HG03135 (cell line): ENCODE measurements around the gene HACD3.
"Not testable (repeated sequence)": the region's sequence is repeated elsewhere in the genome, so short reads cannot be mapped to it uniquely, and the experiment has no call there.

Source experiments
- ATAC-seq: cut with Tn5 transposase; IDR thresholded peaks from one replicate; pipeline ENCODE4 v1.9.1; 2021; ENCODE audit warnings: mild to moderate bottlenecking, moderate library complexity; ENCODE audit not compliant: unreplicated experiment

Gene HACD3

GRCh38 chr15:65549288-65549687 lies 19.0 kb downstream of the HACD3 start:
- not testable (repeated sequence) for ATAC-seq

DNA sequence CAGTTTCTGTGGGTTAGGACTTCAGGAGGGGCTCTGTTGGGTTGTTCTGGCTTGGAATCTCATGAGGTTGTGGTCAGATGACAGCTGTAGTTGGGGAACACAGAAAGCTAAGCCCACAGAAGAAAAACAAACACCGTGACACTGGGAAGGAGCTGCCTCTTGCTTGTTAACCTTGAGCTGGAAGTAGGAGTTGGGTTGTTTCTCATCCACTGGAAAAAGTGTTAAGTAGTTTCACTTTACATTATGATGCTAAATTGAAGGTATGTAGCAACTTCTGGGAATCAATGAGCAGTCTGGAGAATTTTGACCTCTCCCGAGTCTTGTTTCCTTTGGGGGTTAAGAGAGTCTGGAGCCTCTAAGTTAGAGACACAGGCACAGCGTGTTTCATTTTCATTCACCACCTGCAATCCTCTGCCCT lies 20.4 kb downstream of the HACD3 start:
- ATAC-seq = no peak

DNA sequence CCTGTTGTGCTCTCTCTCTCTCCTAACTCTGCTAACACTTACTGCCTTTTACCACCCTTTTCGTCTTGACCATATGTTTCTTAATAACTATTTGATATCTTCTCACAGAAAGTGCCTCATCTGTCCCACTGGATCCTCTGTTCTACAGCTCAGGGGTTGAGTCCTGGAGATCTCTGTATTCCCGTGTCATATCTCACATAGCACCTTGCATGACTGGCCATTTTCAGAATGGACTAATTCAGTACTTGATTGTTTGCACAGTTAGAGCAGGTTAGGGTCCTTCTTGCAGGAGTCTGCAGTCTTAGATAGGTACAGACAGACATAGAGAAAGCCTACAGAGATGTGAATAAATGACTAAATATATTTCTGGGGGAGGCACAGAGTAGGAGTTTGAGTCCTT lies 20.9 kb downstream of the HACD3 start:
- ATAC-seq = no peak

- not testable (repeated sequence) for ATAC-seq
Measured at GRCh38 chr15:65552851-65553250, 22.6 kb downstream of the HACD3 start.

- no peak for ATAC-seq
Measured at GRCh38 chr15:65553691-65554090, 23.4 kb downstream of the HACD3 start.

GRCh38 chr15:65556622-65557021 lies 26.4 kb downstream of the HACD3 start:
- ATAC-seq = no peak

DNA sequence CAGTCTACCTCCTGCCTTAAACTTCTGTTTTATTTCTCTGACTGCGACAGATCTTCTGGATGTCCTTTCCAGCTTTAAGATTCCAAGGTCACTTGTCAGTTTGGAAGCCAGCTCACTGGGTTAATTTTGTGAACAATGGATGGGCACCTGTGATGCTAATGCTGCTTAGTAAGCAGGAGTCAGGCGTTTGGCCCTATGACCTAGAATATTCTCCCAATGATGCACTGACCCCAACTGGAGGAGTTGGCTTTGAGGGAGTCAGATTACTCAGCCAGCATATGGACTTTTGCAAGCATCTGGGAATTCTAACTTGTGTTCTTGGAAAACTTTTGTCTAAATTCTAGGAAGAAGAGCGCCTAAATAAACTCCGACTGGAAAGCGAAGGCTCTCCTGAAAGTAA lies 28.1 kb downstream of the HACD3 start:
- ATAC-seq = no peak

GRCh38 chr15:65558997-65559760 lies 28.9 kb downstream of the HACD3 start:
- no peak for ATAC-seq

DNA sequence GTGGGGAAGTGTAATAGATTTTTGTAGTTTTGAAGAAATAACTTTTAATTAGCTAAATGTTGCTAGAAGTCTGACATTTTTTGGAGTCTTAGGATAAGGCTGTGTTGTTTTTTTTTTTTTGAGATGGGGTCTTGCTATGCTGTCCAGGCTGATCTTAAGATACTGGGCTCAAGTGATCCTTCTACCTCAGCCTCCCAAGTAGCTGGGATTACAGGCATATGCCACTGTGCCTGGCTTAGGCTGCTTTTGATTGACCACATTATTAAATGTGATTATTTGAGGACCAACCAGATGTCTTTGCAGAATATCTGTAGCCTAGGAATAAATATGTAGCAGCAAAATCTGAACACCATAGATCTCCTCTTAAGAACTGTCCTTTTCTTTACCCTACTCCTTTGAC lies 29.7 kb downstream of the HACD3 start:
- no peak for ATAC-seq

- no peak for ATAC-seq
Measured at GRCh38 chr15:65561934-65562333, 31.7 kb downstream of the HACD3 start.

- ATAC-seq = no peak
Measured at GRCh38 chr15:65569728-65570127, 39.5 kb downstream of the HACD3 start.

DNA sequence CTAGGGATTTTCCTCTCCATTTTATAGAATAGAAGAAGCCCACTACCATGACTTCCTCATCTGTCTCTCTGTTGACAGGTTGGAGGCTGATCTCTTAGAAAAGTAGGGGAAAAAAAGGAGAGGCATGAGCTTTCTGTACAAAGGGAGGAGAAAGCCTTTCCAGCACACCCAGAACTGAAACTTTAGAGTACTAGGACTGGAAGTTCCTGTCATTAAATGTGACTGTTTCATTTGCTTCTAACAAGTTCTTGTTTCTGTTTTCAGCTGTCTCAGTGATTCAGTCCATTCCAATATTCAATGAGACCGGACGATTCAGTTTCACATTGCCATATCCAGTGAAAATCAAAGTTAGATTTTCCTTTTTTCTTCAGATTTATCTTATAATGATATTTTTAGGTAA lies 41.7 kb downstream of the HACD3 start:
- ATAC-seq = no peak

GRCh38 chr15:65576664-65577063 lies 46.4 kb downstream of the HACD3 start:
- ATAC-seq = no peak

DNA sequence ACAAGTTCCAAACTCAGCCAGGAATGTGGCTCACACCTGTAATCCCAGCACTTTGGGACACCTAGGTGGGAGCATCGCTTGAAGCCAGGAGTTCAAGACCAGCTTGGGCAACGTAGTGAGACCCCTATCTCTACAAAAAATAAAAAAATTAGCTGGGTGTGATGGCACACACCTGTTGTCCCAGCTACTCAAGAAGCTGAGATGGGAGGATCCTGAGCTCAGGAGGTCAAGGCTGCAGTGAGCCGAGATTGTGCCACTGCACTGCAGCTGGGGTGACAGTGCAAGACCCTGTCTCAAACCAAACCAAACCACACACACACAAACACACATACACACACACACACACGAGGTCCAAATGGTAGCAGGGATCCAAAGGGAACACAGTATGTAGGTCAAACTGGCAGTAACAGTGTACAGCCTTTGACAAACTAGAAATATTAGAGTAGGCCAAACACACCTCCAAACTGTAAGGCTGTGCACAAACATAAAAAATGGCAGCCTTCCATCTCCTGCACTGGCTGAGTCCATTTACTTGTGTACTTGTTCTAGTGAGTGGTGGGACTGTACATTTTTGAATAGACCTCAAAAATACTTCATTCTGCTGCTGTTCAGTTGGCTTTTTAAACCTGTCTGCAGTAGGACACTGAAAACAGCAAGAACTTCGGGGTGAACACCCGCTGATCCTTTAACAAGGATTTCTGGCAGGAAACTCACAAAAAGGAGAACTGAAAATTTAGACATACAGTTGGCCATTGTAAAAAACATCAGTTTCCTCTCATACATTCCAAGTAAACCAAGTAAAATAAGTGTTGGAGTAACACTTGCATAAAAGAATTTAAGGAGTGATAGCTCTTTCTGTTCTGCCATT lies 47.1 kb downstream of the HACD3 start:
- ATAC-seq = no peak

GRCh38 chr15:65578904-65579728 lies 48.9 kb downstream of the HACD3 start:
- ATAC-seq = no peak

- no peak for ATAC-seq
Measured at GRCh38 chr15:65579762-65580161, 49.5 kb downstream of the HACD3 start.

- no peak for ATAC-seq
Measured at GRCh38 chr15:65580287-65580686, 50.0 kb downstream of the HACD3 start.

GRCh38 chr15:65583701-65584100 lies 53.4 kb downstream of the HACD3 start:
- no peak for ATAC-seq

DNA sequence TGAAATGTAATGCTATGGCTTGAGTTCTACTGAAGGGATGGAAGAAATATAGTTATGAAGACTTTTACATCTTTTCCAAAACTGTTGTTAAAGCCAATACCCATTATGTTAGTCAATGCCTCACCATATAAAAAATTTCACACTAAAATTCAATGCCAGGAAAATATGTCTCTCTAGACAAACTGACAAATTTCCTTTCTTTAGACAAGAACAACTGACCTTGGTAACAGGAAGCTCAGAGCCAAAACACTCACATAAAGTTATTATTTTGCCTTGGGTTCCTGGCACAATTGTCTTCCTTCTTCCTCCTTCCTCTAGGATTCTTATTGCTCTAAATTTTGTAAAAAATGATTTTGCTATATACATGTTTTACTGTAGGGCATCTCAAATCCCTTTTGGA lies 54.0 kb downstream of the HACD3 start:
- ATAC-seq = no peak

GRCh38 chr15:65587094-65587493 lies 56.8 kb downstream of the HACD3 start:
- ATAC-seq = no peak

- ATAC-seq = no peak
Measured at GRCh38 chr15:65595960-65596359, 65.7 kb downstream of the HACD3 start.
